H1 (cell line): ENCODE results near the gene ELOVL1. TPM values are rescaled to one million over a fixed set of nuclear protein-coding genes. Genes with fewer than 3 reads are reported as not detected.

Experiments used
- CTCF ChIA-PET: fragments of 300-600 bp; sonication (Branson Sonifier 250); formaldehyde crosslinking; loops from one replicate; lab custom pipeline; 2021; ENCODE audit not compliant: partially characterized antibody; lab: Charles Lee
- POLR2A ChIA-PET: fragments of 300-600 bp; sonication (Branson Sonifier 250); formaldehyde crosslinking; loops from one replicate; lab custom pipeline; 2021; ENCODE audit warnings: inconsistent platforms; ENCODE audit not compliant: partially characterized antibody; lab: Charles Lee
- DNase-seq, 2 experiments: peaks; one replicate each; pipeline versions ENCODE4 v3.0.0 to v3.0.0-alpha.2; 2010 to 2022; ENCODE audit warnings: low spot score in 2 of 2, low read depth in 1 of 2, mixed read lengths in 1 of 2
- FAIRE-seq: peaks from 2 replicates; lab custom pipeline; 2011; peaks lifted over from hg19 to GRCh38; lab: Jason Lieb, UNC
- H2AFZ ChIP-seq: 2 replicates; pipeline ENCODE4 v1.8.1; 2012; ENCODE audit warnings: low read length, inconsistent platforms
- H2AK5ac ChIP-seq: 2 replicates; pipeline ENCODE4 v1.6.1; 2013; ENCODE audit warnings: low read depth, low read length
- H2BK120ac ChIP-seq: replicated peaks from 2 replicates; pipeline ENCODE3; 2013; ENCODE audit warnings: low read depth, low read length, inconsistent platforms
- H2BK12ac ChIP-seq: 2 replicates; pipeline ENCODE4 v1.6.1; 2013; ENCODE audit warnings: low read depth, low read length
- H2BK15ac ChIP-seq: 2 replicates; pipeline ENCODE4 v1.6.1; 2013; ENCODE audit warnings: low read length
- H2BK20ac ChIP-seq: 2 replicates; pipeline ENCODE4 v1.6.1; 2013; ENCODE audit warnings: low read length
- H2BK5ac ChIP-seq: 2 replicates; pipeline ENCODE4 v1.6.1; 2013; ENCODE audit warnings: low read depth, low read length
- H3K14ac ChIP-seq: 2 replicates; pipeline ENCODE4 v1.6.1; 2013; ENCODE audit warnings: inconsistent platforms; ENCODE audit not compliant: insufficient read length
- H3K18ac ChIP-seq: 2 replicates; pipeline ENCODE4 v1.6.1; 2013; ENCODE audit warnings: low read length; ENCODE audit errors: extremely low read depth
- H3K23ac ChIP-seq: 2 replicates; pipeline ENCODE4 v1.6.1; 2013; ENCODE audit warnings: inconsistent platforms; ENCODE audit not compliant: insufficient read length
- H3K23me2 ChIP-seq: 2 replicates; pipeline ENCODE4 v1.6.1; 2013; ENCODE audit warnings: low read depth, low read length
- H3K27ac ChIP-seq: 2 replicates; pipeline ENCODE4 v1.6.1; 2011; ENCODE audit warnings: low read depth, low read length, inconsistent platforms
- H3K27me3 ChIP-seq, 4 experiments: replicated peaks in 1 of 4; 1 replicate in 1 of 4; 2 replicates in 3 of 4; pipeline versions ENCODE4 v1.6.1 to v1.8.1; 2011 to 2013; ENCODE audit warnings: low read length in 3 of 4, mild to moderate bottlenecking in 3 of 4, inconsistent platforms in 2 of 4, mixed read lengths in 2 of 4, moderate library complexity in 1 of 4; ENCODE audit not compliant: control insufficient read depth in 3 of 4, insufficient read depth in 3 of 4; ENCODE audit errors: extremely low read depth in 1 of 4
- H3K36me3 ChIP-seq, 4 experiments: 2 replicates each; pipeline versions ENCODE4 v1.6.1 to v1.8.1; 2011 to 2013; ENCODE audit warnings: mild to moderate bottlenecking in 4 of 4, low read length in 3 of 4, moderate library complexity in 2 of 4, control low read depth in 1 of 4, inconsistent platforms in 1 of 4; ENCODE audit not compliant: insufficient read depth in 4 of 4, control insufficient read depth in 2 of 4
- H3K4ac ChIP-seq: replicated peaks from 2 replicates; pipeline ENCODE3; 2013; ENCODE audit warnings: low read length, low read depth, mixed read lengths, inconsistent platforms; ENCODE audit not compliant: insufficient read length
- H3K4me1 ChIP-seq, 4 experiments: replicated peaks in 1 of 4; 1 replicate in 1 of 4; 2 replicates in 3 of 4; pipeline versions ENCODE4 v1.6.1 to v1.8.1; 2011 to 2013; ENCODE audit warnings: low read length in 3 of 4, inconsistent platforms in 2 of 4, mixed read lengths in 1 of 4; ENCODE audit not compliant: insufficient read depth in 4 of 4, control insufficient read depth in 3 of 4
- H3K4me2 ChIP-seq, 2 experiments: 2 replicates each; pipeline versions ENCODE4 v1.6.1 to v1.8.1; 2011 to 2013; ENCODE audit warnings: low read depth in 2 of 2, low read length in 2 of 2, control low read depth in 1 of 2, inconsistent platforms in 1 of 2, mild to moderate bottlenecking in 1 of 2; ENCODE audit not compliant: insufficient read depth in 1 of 2
- H3K4me3 ChIP-seq, 4 experiments: fragments of 200-600, 300-600 bp in 1 of 4; sonication (generic), shearing (Covaris generic), sonication (Bioruptor Twin) in 1 of 4; 2 replicates each; pipeline versions ENCODE4 v1.5.1 to v1.8.1; 2011 to 2016; ENCODE audit warnings: low read length in 4 of 4, low read depth in 3 of 4, control low read depth in 2 of 4, inconsistent platforms in 2 of 4, mild to moderate bottlenecking in 2 of 4, mixed read lengths in 1 of 4, moderate library complexity in 1 of 4; ENCODE audit not compliant: insufficient read depth in 2 of 4; ENCODE audit errors: extremely low read depth in 1 of 4
- H3K56ac ChIP-seq: replicated peaks from 2 replicates; pipeline ENCODE3; 2013; ENCODE audit warnings: low read depth, mild to moderate bottlenecking, mixed read lengths, low read length, inconsistent platforms; ENCODE audit not compliant: insufficient read length
- H3K79me1 ChIP-seq: 2 replicates; pipeline ENCODE4 v1.6.1; 2013; ENCODE audit warnings: low read depth, low read length, control low read depth
- H3K79me2 ChIP-seq, 2 experiments: 2 replicates each; pipeline versions ENCODE4 v1.6.1 to v1.8.1; 2012 to 2013; ENCODE audit warnings: low read length in 2 of 2, mild to moderate bottlenecking in 2 of 2, inconsistent platforms in 1 of 2; ENCODE audit not compliant: insufficient read depth in 2 of 2, control insufficient read depth in 1 of 2
- H3K9ac ChIP-seq, 4 experiments: replicated peaks in 1 of 4; 1 replicate in 1 of 4; 2 replicates in 3 of 4; pipeline versions ENCODE4 v1.6.1 to v1.8.1; 2011 to 2013; ENCODE audit warnings: low read depth in 3 of 4, low read length in 3 of 4, control low read depth in 2 of 4, mild to moderate bottlenecking in 2 of 4, moderate library complexity in 2 of 4, inconsistent platforms in 1 of 4; ENCODE audit errors: extremely low read depth in 1 of 4
- H3K9me3 ChIP-seq, 2 experiments: 2 replicates each; pipeline versions ENCODE4 v1.6.1 to v1.8.1; 2012 to 2013; ENCODE audit warnings: mild to moderate bottlenecking in 2 of 2, moderate library complexity in 2 of 2, control low read depth in 1 of 2, inconsistent platforms in 1 of 2, low read depth in 1 of 2, low read length in 1 of 2, mixed read lengths in 1 of 2; ENCODE audit not compliant: insufficient read depth in 2 of 2
- H4K20me1 ChIP-seq, 2 experiments: replicated peaks in 1 of 2; 2 replicates each; pipeline versions ENCODE3 to v1.8.1; 2011 to 2013; ENCODE audit warnings: inconsistent platforms in 2 of 2, low read length in 2 of 2, mild to moderate bottlenecking in 1 of 2; ENCODE audit not compliant: insufficient read depth in 2 of 2, control insufficient read depth in 1 of 2
- H4K5ac ChIP-seq: 2 replicates; pipeline ENCODE4 v1.6.1; 2013; ENCODE audit warnings: low read length, low read depth, mixed read lengths, inconsistent platforms; ENCODE audit not compliant: insufficient read length
- H4K8ac ChIP-seq: 2 replicates; pipeline ENCODE4 v1.8.0; 2013; ENCODE audit warnings: mild to moderate bottlenecking, moderate library complexity, low read length, inconsistent platforms; ENCODE audit not compliant: insufficient read depth; ENCODE audit errors: extremely low read depth
- H4K91ac ChIP-seq: replicated peaks from 2 replicates; pipeline ENCODE3; 2013; ENCODE audit warnings: low read length, mixed read lengths, inconsistent platforms; ENCODE audit not compliant: insufficient read length
- BCL11A ChIP-seq, 2 experiments: IDR thresholded peaks; one replicate each; pipeline ENCODE4 v1.6.1; 2011; ENCODE audit warnings: low read depth in 2 of 2, low read length in 2 of 2, mild to moderate bottlenecking in 2 of 2
- POLR2A ChIP-seq, 2 experiments: IDR thresholded peaks; 1 replicate in 1 of 2; 2 replicates in 1 of 2; pipeline ENCODE4 v1.6.1; 2011; ENCODE audit warnings: low read depth in 2 of 2, low read length in 2 of 2, mild to moderate bottlenecking in 2 of 2; ENCODE audit errors: control extremely low read depth in 1 of 2
- RAD21 ChIP-seq, 2 experiments: IDR thresholded peaks in 1 of 2; conservative IDR thresholded peaks in 1 of 2; 2 replicates each; pipeline ENCODE4 v1.6.1; 2011; ENCODE audit warnings: low read depth in 2 of 2, low read length in 2 of 2, improper control_type of control experiment in 1 of 2, inconsistent platforms in 1 of 2, mild to moderate bottlenecking in 1 of 2, moderate library complexity in 1 of 2
- TAF7 ChIP-seq: optimal IDR thresholded peaks from 2 replicates; pipeline ENCODE3; 2011; ENCODE audit warnings: low read depth, mild to moderate bottlenecking, inconsistent platforms, low read length, moderate library complexity, borderline replicate concordance
- WGBS, 2 experiments: shearing (Covaris generic) in 1 of 2; methylation state at CpG; one replicate each; pipeline versions ENCODE4 v1.1.6 to v1.1.7; 2013 to 2015; ENCODE audit warnings: low lambda C conversion rate in 2 of 2, mixed read lengths in 2 of 2, inconsistent platforms in 1 of 2, low coverage in 1 of 2, missing lambda C conversion rate in 1 of 2; ENCODE audit not compliant: insufficient replicate concordance in 2 of 2, insufficient coverage in 1 of 2, insufficient read length in 1 of 2; ENCODE audit errors: extremely low coverage in 1 of 2, missing lambda C conversion rate in 1 of 2; 5-methylcytosine and 5-hydroxymethylcytosine counted together
- polyA plus RNA-seq, 7 experiments: library from polyadenylated mRNA; depleted of rRNA in 3 of 7; stranded (reverse) in 5 of 7; unstranded in 2 of 7; fragments of >200 nt in 5 of 7; fragments of 200-250 nt in 2 of 7; gene quantifications; 1 replicate in 5 of 7; 2 replicates in 1 of 7; 4 replicates in 1 of 7; pipeline versions ENCODE4 v1.2.1 to v1.2.3, GENCODE V29; 2011 to 2013; ENCODE audit warnings: missing spikeins in 2 of 7, mixed read lengths in 2 of 7
- total RNA-seq: library from RNA; stranded (reverse); fragmentation: NEBNext Ultra II Directional; extraction: Animal tissue kit (Norgen Biotek cat#: 25700); gene quantifications from 2 replicates; pipeline ENCODE4 v1.2.1, GENCODE V29; 2021
- TF ChIP-seq, protein P1 (sequence below): IDR thresholded peaks from 2 replicates; pipeline ENCODE4 v1.6.1; 2012; ENCODE audit warnings: low read length, inconsistent platforms

ELOVL1 gene
- total and polyA plus RNA-seq, 2 of the 8 experiments (the other 6 are each of a cell fraction or from before 2014, with no cell fraction given): 28.5 to 68.1 TPM

GRCh38 chr1:43334453-43335205, 33.2 kb downstream of the ELOVL1 start:
- no peak overlapping the region for H3K4me3 ChIP-seq
- CTCF ChIA-PET: interaction anchor here (0.8 to 1.3 kb wide), 4 partner anchors 18 to 108 kb away, joined by 3 to 4 read pairs (median 4); no protein-coding TSS in a partner anchor
- H3K27me3 ChIP-seq: no peaks in the 10 kb centered on the region
- FAIRE-seq (no peak), DNase-seq (no peak)
- H3K79me1 ChIP-seq: no peaks in the 10 kb centered on the region
- no peak overlapping the region for H4K8ac ChIP-seq
- no peak overlapping the region for H3K9ac ChIP-seq
- POLR2A ChIA-PET: interaction anchor here (0.6 to 1.4 kb wide), 2 partner anchors 24 to 371 kb away, joined by 3 to 5 read pairs; partner anchors contain the start of gene CDC20
- H4K91ac ChIP-seq: no peak overlapping the region
- 90 to 100% methylated on average over 1 to 7 of the region's 7 CpGs for WGBS, 2 experiments
- no peak overlapping the region for H3K18ac ChIP-seq
- no peaks in the 10 kb centered on the region for H3K36me3 ChIP-seq
- no peak overlapping the region for H3K23ac ChIP-seq
- peaks cover 0 to 8% (median 3%) of the 10 kb centered on the region in 4 experiments; a peak in 3 of 7 replicates for H3K4me1 ChIP-seq
- H2AK5ac ChIP-seq: no peak overlapping the region
- no peaks in the 10 kb centered on the region for H3K9me3 ChIP-seq
- no peaks in the 10 kb centered on the region for H3K23me2 ChIP-seq
- no peak overlapping the region for H3K56ac ChIP-seq
- no peak overlapping the region for H3K14ac ChIP-seq
- H3K4ac ChIP-seq: no peak overlapping the region
- H3K79me2 ChIP-seq: no peaks in the 10 kb centered on the region
- peak overlapping the region; percentile 18; the same call in 1 of the 2 replicates for H2BK15ac ChIP-seq
- no peak overlapping the region for H3K27ac ChIP-seq
- H2BK20ac ChIP-seq: no peak overlapping the region
- H2BK12ac ChIP-seq: no peak overlapping the region
- H2BK5ac ChIP-seq: no peak overlapping the region
- H2BK120ac ChIP-seq: no peak overlapping the region
- no peak overlapping the region for H2AFZ ChIP-seq
- TF ChIP-seq BCL11A (IDR thresholded peaks at IDR 0.05; ENCODE audit: low read depth in 2 of 2, low read length in 2 of 2): no peak
- TF ChIP-seq TAF7: no peak
- TF ChIP-seq POLR2A (IDR thresholded peaks at IDR 0.05; ENCODE audit: control extremely low read depth in 1 of 2, low read depth in 2 of 2, low read length in 2 of 2): no peak
- TF ChIP-seq, protein P1, sequence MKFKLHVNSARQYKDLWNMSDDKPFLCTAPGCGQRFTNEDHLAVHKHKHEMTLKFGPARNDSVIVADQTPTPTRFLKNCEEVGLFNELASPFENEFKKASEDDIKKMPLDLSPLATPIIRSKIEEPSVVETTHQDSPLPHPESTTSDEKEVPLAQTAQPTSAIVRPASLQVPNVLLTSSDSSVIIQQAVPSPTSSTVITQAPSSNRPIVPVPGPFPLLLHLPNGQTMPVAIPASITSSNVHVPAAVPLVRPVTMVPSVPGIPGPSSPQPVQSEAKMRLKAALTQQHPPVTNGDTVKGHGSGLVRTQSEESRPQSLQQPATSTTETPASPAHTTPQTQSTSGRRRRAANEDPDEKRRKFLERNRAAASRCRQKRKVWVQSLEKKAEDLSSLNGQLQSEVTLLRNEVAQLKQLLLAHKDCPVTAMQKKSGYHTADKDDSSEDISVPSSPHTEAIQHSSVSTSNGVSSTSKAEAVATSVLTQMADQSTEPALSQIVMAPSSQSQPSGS: no peak
- peak in 1 of 2 experiments; percentile 13; a peak in 1 of 4 replicates for TF ChIP-seq RAD21 (IDR thresholded peaks at IDR 0.05 in 1 of 2, conservative IDR thresholded peaks at IDR 0.05 in 1 of 2; ENCODE audit: low read depth in 2 of 2, low read length in 2 of 2)
- H3K4me2 ChIP-seq: no peak overlapping the region
- no peaks in the 10 kb centered on the region for H4K20me1 ChIP-seq
- H4K5ac ChIP-seq: no peak overlapping the region
